Pulmonary artery endothelial cell (primary cell): Measurements from ENCODE around the gene ZNF148. TPM values are rescaled to one million over a fixed set of nuclear protein-coding genes. Genes with fewer than 3 reads are reported as not detected.
"Not testable (repeated sequence)": the region's sequence is repeated elsewhere in the genome, so short reads cannot be mapped to it uniquely, and the experiment has no call there.

Source experiments
- DNase-seq: peaks from one replicate; pipeline ENCODE4 v3.0.0-alpha.2; 2011; ENCODE audit warnings: low read depth, low spot score
- total RNA-seq: library from RNA; depleted of rRNA; stranded (reverse); fragments of >200 nt; gene quantifications from 2 replicates; pipeline ENCODE4 v1.2.3, GENCODE V29; 2014

The ZNF148 gene
- total RNA-seq, 1 donor from 2014 or later = 24.1 TPM

DNA sequence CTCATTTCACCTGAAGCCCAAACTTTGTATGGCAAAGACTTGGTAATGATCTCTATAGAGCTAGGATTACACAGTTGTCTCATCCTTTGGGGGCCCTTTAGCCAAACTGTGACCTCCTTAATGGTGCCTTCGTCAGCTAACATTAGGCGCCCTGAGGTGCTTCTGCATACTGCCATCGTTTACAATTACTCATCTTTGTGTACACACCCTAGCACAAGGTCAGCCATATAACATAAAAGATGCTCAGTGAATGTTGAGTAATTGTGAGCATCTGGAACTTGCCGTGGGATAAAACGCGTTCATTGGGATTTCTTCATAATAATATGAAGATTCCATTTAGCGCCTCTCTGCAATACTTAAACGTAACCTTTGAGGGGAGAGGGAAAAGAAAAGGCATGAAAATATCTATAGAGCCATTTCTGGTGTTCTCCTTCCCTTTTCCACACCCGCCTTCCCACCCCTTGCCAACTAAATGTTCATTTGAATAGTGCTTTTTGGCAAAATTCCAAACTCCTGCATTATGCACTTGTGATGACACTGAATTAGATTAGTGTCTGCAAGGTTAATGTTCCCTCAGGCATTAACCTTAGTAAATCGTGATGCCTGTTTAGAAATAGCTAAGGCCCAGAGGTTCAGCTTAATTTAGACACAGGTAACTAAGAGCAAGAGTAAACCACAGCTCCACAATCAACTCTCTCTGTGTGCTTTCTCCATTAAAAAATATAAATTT is 990 bp upstream of the ZNF148 start:
- no peak for DNase-seq

DNA sequence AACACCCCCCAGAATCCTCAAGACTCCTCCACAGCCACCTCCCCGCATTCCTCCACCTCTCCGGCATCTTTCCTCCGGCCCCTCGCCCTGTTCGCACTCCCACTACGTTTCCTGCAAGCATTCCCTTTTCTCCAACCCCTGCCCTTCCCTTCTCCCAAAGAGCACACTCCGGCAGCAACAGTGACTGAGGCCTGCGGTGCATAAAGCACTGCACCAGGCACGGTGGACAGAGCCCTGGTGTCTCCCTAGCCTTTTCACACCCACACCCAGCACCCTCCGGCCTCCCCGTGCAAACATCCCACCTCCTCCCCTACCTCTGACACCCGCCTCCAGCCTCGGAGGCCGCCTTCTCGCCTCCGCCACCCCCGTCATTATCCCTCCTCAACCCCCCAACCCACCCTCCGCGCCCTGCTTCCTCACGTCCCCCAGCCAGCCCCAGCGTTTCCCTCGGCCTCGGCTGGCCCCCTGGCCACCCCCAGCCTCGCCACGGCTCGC is 577 bp downstream of the ZNF148 start:
- DNase-seq = no peak

GRCh38 chr3:125367403-125368230 is 7.5 kb downstream of the ZNF148 start:
- DNase-seq = no peak

DNA sequence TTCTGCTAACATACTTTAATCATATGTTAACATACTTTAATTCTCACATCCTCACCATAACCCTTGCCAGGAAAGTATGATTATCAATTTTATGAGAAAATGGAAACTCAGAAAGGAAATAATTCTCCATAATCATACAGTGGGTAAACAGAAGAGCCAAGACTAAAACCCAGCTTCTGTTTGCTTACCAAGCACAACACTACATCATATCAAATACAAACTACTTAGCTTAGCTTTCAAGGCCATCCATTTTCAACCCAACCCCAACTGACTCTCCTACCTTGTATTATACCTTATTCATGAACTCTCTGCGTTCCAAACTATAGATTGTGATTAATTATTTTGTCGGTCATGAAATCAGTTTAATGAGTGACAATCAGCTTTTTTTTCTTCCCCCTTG is 9.0 kb downstream of the ZNF148 start:
- no peak for DNase-seq

DNA sequence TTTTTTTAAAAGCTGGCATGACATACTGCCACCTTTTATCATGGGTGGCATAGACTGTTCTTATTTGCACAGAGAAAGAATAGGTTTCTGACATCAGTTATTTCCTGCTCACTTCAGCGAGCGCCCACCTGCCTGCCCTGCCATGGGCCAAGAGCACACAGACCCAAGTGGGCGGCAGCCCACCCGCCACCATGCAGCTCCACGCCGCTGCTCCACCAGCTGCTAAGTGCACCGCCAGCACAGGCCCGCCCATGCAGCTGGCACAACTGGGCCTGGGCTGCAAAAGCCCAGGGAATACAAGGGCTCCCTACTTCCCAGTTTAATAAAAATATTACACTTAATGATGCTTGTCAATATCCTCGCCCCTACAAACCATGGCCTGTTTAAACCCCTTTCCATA is 15.4 kb downstream of the ZNF148 start:
- no peak for DNase-seq

GRCh38 chr3:125358923-125359322 is 16.2 kb downstream of the ZNF148 start:
- no peak for DNase-seq

DNA sequence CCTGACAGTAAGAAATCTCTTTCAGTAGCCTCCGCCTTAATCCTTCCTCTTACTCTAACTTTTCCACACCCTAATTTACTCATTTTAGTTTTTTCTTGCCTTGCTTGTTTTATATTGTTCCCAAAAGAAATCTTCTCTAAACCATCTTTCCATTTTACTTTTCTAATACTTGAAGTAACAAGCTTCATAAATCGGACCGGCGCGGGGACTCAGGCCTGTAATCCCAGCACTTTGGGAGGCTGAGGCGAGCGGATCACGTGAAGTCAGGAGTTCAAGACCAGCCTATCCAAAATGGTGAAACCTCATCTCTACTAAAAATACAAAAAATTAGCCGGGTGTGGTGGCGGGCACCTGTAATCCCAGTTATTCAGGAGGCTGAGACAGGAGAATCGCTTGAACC is 17.3 kb downstream of the ZNF148 start:
- DNase-seq = no peak

GRCh38 chr3:125357032-125357658 is 18.0 kb downstream of the ZNF148 start:
- DNase-seq = no peak

DNA sequence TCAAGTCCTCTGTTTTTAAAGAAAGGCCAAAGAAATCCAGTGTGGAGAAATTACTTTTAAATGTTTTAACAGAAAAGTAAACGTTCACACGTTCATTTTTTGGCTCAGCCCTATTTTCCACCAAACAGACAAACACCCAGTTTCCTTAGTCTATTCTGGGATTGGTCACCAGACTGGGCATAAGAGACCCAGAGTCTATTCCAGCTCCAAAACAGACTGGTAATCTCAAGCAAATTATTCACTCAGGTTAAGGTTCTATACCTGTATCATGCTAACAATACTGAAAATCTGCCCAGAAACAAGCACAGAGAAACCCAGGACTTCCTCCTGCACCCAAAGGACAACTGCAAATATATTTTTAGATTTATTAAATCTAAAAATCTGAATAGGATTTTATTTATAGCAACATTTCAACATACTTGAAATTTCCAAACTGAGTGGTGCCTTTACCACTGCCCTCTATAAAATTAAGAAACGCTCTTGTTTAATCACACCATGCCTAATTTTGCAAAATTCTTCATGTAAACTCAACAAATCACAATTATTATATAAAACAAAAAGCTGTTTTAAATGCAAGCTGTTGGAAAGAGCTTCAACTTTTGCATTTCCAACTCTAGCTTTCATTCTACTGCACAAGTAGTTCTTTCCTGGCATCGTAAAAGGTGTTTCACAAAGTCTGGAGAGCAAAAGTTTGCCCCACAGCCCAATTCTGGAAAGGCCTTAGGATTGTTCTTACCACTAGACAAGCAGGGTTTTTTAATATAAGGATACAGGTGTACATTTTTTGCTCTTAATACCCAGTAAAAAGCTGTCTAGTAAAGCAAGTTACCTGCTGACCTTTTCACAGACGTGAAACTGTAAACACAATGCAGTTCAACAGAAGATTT is 18.7 kb downstream of the ZNF148 start:
- DNase-seq = no peak

GRCh38 chr3:125353659-125354058 is 21.5 kb downstream of the ZNF148 start:
- no peak for DNase-seq

GRCh38 chr3:125353128-125353527 is 22.0 kb downstream of the ZNF148 start:
- no peak for DNase-seq

DNA sequence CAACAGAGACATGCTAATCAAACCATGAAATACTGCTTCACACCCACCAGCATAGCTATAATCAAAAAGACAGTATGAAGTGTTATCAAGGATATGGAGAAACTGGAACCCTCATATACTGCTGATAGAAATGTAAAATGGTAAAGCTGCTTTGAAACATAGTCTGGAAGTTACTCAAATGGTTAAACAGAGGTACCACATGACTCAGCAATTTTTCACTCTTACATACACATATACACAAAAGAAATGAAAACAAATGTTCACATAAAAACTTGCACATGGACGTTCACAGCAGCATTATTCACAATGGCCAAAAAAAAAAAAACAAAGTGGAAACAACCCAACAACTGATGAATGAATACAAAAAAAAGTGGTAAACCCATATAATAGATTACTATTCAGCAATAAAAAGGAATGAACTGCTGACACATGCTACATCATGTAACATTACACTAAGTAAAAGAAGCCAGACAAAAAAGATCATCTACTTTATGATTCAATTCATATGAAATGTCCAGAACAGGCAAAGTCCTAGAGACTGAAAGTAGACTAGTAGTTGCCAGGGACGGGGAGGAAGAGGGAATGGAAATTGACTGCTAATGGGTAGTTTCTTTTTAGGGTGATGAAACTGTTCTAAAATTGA is 23.2 kb downstream of the ZNF148 start:
- DNase-seq = no peak

- no peak for DNase-seq
These were observed 24.0 kb downstream of the ZNF148 start for GRCh38 chr3:125351152-125351551.

DNA sequence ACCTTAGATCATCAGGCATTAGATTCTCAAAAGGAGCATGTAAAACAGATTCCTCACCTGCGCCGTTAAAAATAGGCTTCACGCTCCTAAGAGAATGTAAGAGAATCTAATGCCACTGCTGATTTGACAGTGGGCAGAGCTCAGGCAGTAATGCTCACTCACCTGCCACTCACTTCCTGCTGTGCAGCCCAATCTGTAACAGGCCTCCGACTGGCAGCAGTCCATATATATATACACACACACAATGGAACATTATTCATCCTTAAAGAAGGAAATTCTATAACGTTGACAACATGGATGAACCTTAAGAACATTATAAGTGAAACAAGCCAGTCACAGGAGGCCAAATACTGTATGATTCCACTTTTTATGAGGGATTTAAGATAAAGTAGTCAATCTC is 24.5 kb downstream of the ZNF148 start:
- DNase-seq = no peak

DNA sequence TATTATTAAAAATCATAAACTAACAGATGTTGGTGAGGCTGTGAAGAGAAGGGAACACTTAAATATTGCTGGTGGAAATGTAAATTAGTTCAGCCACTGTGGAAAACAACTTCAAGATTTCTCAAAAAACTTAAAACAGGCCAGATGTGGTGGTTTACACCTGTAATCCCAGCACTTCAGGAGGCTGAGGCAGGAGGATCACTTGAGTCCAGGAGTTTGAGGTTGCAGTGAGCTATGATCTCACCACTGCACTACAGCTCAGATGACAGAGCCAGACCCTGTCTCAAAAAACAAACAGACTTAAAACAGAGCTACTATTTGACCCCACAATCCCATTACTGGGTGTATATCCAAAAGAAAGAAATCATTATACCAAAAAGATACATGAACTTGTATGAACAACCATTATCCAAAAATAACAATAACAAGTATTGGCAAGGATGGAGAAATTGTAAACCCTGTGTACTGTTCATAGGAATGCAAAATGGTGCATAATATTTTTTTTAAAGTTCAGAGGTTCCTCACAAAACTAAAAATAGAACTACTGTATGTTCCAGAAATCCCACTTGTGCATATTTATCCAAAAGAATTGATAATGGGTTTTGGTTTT is 25.5 kb downstream of the ZNF148 start:
- DNase-seq = no peak

DNA sequence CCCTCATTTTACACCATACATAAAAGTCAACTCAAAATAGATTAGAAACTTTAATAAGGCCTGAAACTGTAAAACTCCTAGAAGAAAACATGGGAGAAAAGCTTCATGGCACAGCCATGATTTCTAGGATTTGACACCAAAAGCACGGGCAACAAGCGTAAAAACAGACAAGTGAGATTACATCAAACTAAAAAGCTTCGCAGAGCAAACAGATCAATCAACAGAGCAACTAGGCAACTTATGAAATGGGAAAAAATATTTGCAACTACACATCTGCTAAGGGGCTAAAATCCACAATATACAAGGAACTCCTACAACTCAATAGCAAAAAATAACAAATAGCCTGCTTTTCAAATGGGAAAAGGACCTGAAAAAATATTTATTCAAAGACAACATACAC is 26.1 kb downstream of the ZNF148 start:
- no peak for DNase-seq

- DNase-seq = not testable (repeated sequence)
These were observed 31.8 kb downstream of the ZNF148 start for GRCh38 chr3:125343367-125343766.

GRCh38 chr3:125340121-125340520 is 35.0 kb downstream of the ZNF148 start:
- no peak for DNase-seq

DNA sequence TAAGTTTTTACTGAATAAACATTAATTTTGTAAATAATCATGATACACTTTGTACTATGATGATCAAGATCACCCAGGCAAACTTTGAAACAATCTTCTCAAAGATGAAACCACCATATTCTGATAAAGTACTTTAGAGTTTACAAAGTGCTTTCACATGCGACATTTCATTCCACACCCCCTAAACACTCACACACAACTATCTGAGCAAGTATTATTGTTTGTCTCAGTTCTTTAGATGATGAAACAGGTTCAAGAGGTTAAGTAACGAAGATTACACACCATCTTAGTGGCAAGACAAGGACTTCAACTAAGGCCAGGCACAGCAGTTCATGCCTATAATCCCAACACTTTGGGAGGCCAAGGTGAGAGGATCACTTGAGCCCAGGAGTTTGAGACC is 37.6 kb downstream of the ZNF148 start:
- DNase-seq = no peak
